B cell (primary cell): ENCODE data around the gene SSBP3. TPM values are rescaled to one million over a fixed set of nuclear protein-coding genes. Genes with fewer than 3 reads are reported as not detected.

Source experiments
- ATAC-seq: fragments of 200-7000 bp; cut with Tn5 transposase; one replicate; pipeline ENCODE4 v1.10.0; 2021; ENCODE audit warnings: low read depth, mild to moderate bottlenecking, moderate number of reproducible peaks, moderate library complexity
- CTCF ChIA-PET: fragments of 350-600 bp; sonication (Branson Sonifier 250); formaldehyde crosslinking; loops from one replicate; lab custom pipeline; 2021; ENCODE audit warnings: antibody characterized with exemption, inconsistent platforms; lab: Charles Lee
- POLR2A ChIA-PET: fragments of 350-600 bp; sonication (Branson Sonifier 250); formaldehyde crosslinking; loops from one replicate; lab custom pipeline; 2021; ENCODE audit warnings: antibody characterized with exemption; lab: Charles Lee
- DNase-seq: peaks from one replicate; pipeline ENCODE4 v3.0.0; 2013
- H2AFZ ChIP-seq: 2 replicates; pipeline ENCODE4 v1.6.1; 2012; ENCODE audit warnings: mild to moderate bottlenecking, low read depth, low read length; ENCODE audit not compliant: insufficient read depth, poor library complexity, severe bottlenecking
- H3K27ac ChIP-seq, 2 donors: 1 replicate in 1 of 2; 2 replicates in 1 of 2; pipeline ENCODE4 v1.5.1; 2012 to 2013; ENCODE audit warnings: low read length in 2 of 2, mild to moderate bottlenecking in 2 of 2, moderate library complexity in 1 of 2
- H3K27me3 ChIP-seq, 4 experiments: fragments of 200-600 bp in 1 of 4; sonication (generic) in 1 of 4; replicated peaks in 1 of 4; 1 replicate in 2 of 4; 2 replicates in 2 of 4; pipeline versions ENCODE4 v1.6.1 to v1.7.0; 2013 to 2016; ENCODE audit warnings: low read length in 3 of 4, mild to moderate bottlenecking in 2 of 4, mixed read lengths in 1 of 4, moderate library complexity in 1 of 4; ENCODE audit not compliant: insufficient read depth in 4 of 4, control insufficient read depth in 3 of 4; ENCODE audit errors: control extremely low read depth in 1 of 4
- H3K36me3 ChIP-seq, 2 experiments: replicated peaks in 1 of 2; 1 replicate in 1 of 2; 2 replicates in 1 of 2; pipeline versions ENCODE4 v1.6.1 to v1.7.1; 2013; ENCODE audit warnings: low read length in 1 of 2; ENCODE audit not compliant: insufficient read depth in 2 of 2, control insufficient read depth in 1 of 2; ENCODE audit errors: control extremely low read depth in 1 of 2, extremely low read depth in 1 of 2
- H3K4me1 ChIP-seq, 2 donors: fragments of 200-600 bp in 1 of 2; sonication (generic) in 1 of 2; 1 replicate in 1 of 2; 2 replicates in 1 of 2; pipeline versions ENCODE4 v1.5.1 to v1.6.1; 2013 to 2017; ENCODE audit warnings: low read length in 2 of 2; ENCODE audit not compliant: control insufficient read depth in 2 of 2, insufficient read depth in 2 of 2
- H3K4me2 ChIP-seq: replicated peaks from 2 replicates; pipeline ENCODE3; 2012; ENCODE audit warnings: mild to moderate bottlenecking, low read depth, low read length; ENCODE audit not compliant: poor library complexity, severe bottlenecking
- H3K4me3 ChIP-seq, 5 experiments: fragments of 200-600 bp in 1 of 5; sonication (generic) in 1 of 5; 1 replicate in 3 of 5; 2 replicates in 2 of 5; pipeline versions ENCODE4 v1.5.1 to v1.7.0; 2011 to 2016; ENCODE audit warnings: low read length in 4 of 5, mild to moderate bottlenecking in 4 of 5, low read depth in 2 of 5, control low read depth in 1 of 5, moderate library complexity in 1 of 5; ENCODE audit not compliant: insufficient read depth in 1 of 5; ENCODE audit errors: control extremely low read depth in 1 of 5, extremely low read depth in 1 of 5
- H3K79me2 ChIP-seq: fragments of 200-600 bp; sonication (generic); one replicate; pipeline ENCODE4 v1.6.0; 2016; ENCODE audit warnings: low read length; ENCODE audit not compliant: control insufficient read depth, insufficient read depth
- H3K9ac ChIP-seq: fragments of 200-600 bp; sonication (generic); 2 replicates; pipeline ENCODE4 v1.6.1; 2017; ENCODE audit warnings: mild to moderate bottlenecking, low read length, moderate library complexity
- H3K9me3 ChIP-seq, 3 donors: one replicate each; pipeline versions ENCODE4 v1.6.1 to v1.7.1; 2013; ENCODE audit warnings: low read length in 2 of 3; ENCODE audit not compliant: control insufficient read depth in 2 of 3, insufficient read depth in 1 of 3; ENCODE audit errors: control extremely low read depth in 1 of 3
- H4K20me1 ChIP-seq: 2 replicates; pipeline ENCODE4 v1.6.0; 2012; ENCODE audit warnings: mild to moderate bottlenecking, low read length; ENCODE audit not compliant: insufficient read depth, control insufficient read depth, poor library complexity, severe bottlenecking
- H3K27ac Mint-ChIP-seq: one replicate; pipeline ENCODE4 v1.8.0; 2021; ENCODE audit warnings: mixed read lengths
- H3K27me3 Mint-ChIP-seq: one replicate; pipeline ENCODE4 v1.8.0; 2021; ENCODE audit warnings: mixed read lengths
- H3K4me1 Mint-ChIP-seq: one replicate; pipeline ENCODE4 v1.8.0; 2021; ENCODE audit warnings: mixed read lengths
- H3K4me3 Mint-ChIP-seq: one replicate; pipeline ENCODE4 v1.8.0; 2021; ENCODE audit warnings: mixed read lengths
- H3K9me3 Mint-ChIP-seq: one replicate; pipeline ENCODE4 v1.8.0; 2022; ENCODE audit warnings: mixed read lengths; ENCODE audit not compliant: insufficient read depth
- EZH2 ChIP-seq: IDR thresholded peaks from 2 replicates; pipeline ENCODE4 v1.6.1; 2012; ENCODE audit warnings: borderline replicate concordance, low read depth, mild to moderate bottlenecking, moderate library complexity, low read length; ENCODE audit not compliant: insufficient read depth, poor library complexity, severe bottlenecking
- WGBS: methylation state at CpG from one replicate; pipeline ENCODE4 v1.1.5; 2013; ENCODE audit warnings: missing lambda C conversion rate; ENCODE audit not compliant: insufficient coverage; 5-methylcytosine and 5-hydroxymethylcytosine counted together
- intact Hi-C: fragments of 100-400 bp; cut with micrococcal nuclease; formaldehyde crosslinking; loops from one replicate; pipeline ENCODE4 v1.10.0; 2022
- polyA plus RNA-seq: library from polyadenylated mRNA; depleted of rRNA; stranded (reverse); fragments of >200 nt; gene quantifications from 2 replicates; pipeline ENCODE4 v1.2.3, GENCODE V29; 2012
- total RNA-seq, 2 donors: library from RNA; stranded (reverse); fragments of 120-200 nt in 1 of 2; gene quantifications; 1 replicate in 1 of 2; 2 replicates in 1 of 2; pipeline versions ENCODE4 v1.2.3 to v1.2.4, GENCODE V29; 2013 to 2022
- TF ChIP-seq, protein P1 (sequence below): fragments of 200-600 bp; IDR thresholded peaks from one replicate; pipeline ENCODE4 v1.8.0; 2022; ENCODE audit warnings: antibody characterized with exemption, mild to moderate bottlenecking

SSBP3 gene
- total and polyA plus RNA-seq, 2 donors (not counting 1 experiment from before 2014, with no cell fraction given), result 16.9 to 30.7 TPM

DNA sequence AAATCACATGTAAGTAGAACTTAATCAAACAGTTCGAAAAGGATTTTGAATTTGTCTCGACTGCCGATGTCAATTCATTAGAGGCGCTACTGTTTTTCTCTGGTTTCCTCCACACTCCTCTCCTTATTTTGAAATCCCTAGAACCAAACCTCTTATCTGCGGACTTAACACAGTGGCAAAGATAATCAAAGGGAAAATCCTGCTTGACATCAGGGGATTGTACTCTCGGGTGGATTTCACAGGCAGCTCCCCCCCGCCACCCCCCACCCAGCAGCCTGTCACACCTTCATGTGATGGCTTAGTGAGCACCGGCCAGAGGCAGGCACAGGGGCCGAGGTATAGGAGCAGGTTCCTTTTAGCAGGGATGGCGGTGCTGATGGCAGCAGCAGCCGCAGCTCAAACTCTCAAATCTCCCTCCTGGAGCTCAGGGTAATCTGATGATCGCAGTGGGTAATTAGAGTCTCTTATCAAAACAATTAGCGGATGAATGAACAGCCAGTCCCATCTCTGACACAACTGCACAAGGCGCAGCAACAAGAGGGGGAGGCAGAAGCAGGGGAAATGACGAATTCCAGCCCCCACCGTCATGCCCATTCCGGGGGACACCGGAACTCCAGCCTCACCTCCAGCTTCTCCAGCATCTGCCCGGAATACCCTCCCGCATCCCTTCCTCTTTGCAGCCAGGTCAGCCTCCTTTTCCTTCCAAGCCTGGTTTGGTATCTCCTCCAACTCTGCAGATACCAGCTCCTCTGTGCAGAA lies 80.3 kb downstream of the SSBP3 start:
- Histone ChIP-seq H3K79me2 (peaks cover 8% of the 10 kb centered on the region), H3K27ac (no peak overlapping the region), H3K36me3 (peaks cover 0 to 3% of the 10 kb centered on the region in 2 experiments), H4K20me1 (peaks cover 6% of the 10 kb centered on the region), H3K4me3 (no peak overlapping the region), H3K27me3 (no peaks in the 10 kb centered on the region), H2AFZ (no peak overlapping the region), H3K4me1 (peaks cover 0 to 9% of the 10 kb centered on the region in 2 donors), H3K4me2 (no peak overlapping the region), H3K9ac (no peak overlapping the region), H3K9me3 (no peaks in the 10 kb centered on the region)
- peaks cover 20% of the 10 kb centered on the region for H3K4me1 Mint-ChIP-seq
- no peak for ATAC-seq
- H3K27ac Mint-ChIP-seq, result no peak overlapping the region
- POLR2A ChIA-PET, result no interaction called here
- 96% methylated on average over 17 of the region's 20 CpGs for WGBS
- no peak for DNase-seq
- no peaks in the 10 kb centered on the region for H3K9me3 Mint-ChIP-seq
- CTCF ChIA-PET, result interaction anchor here (1.0 kb wide), 1 partner anchor 8 kb away, joined by 3 read pairs; no protein-coding TSS in a partner anchor
- H3K27me3 Mint-ChIP-seq, result no peaks in the 10 kb centered on the region
- TF ChIP-seq, protein P1, sequence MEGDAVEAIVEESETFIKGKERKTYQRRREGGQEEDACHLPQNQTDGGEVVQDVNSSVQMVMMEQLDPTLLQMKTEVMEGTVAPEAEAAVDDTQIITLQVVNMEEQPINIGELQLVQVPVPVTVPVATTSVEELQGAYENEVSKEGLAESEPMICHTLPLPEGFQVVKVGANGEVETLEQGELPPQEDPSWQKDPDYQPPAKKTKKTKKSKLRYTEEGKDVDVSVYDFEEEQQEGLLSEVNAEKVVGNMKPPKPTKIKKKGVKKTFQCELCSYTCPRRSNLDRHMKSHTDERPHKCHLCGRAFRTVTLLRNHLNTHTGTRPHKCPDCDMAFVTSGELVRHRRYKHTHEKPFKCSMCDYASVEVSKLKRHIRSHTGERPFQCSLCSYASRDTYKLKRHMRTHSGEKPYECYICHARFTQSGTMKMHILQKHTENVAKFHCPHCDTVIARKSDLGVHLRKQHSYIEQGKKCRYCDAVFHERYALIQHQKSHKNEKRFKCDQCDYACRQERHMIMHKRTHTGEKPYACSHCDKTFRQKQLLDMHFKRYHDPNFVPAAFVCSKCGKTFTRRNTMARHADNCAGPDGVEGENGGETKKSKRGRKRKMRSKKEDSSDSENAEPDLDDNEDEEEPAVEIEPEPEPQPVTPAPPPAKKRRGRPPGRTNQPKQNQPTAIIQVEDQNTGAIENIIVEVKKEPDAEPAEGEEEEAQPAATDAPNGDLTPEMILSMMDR, result no peak
- no peak for TF ChIP-seq EZH2
- intact Hi-C loops, result no loop called here
- no peak overlapping the region for H3K4me3 Mint-ChIP-seq

DNA sequence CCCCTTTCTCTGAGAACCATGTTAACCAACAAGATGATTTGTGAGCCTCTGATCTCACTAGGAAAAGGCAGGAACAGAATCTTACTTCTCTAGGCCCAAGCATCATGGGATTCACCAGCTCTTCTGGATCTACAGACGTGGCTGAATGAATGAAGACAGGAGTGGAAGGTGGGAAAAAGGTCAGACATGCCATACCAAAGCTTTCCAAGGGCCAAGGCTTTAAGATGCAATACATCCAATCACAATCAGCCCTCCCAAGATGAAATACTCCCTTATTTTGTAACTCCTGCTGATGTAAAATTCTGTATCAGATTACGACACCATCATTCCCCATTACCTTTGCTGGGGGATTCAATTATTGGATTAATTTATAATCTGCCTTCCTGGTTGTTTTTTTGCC lies 80.9 kb downstream of the SSBP3 start:
- no peak for DNase-seq
- no peak overlapping the region for H3K4me2 ChIP-seq
- TF ChIP-seq EZH2, result no peak
- TF ChIP-seq, protein P1, result no peak
- peaks cover 6% of the 10 kb centered on the region for H4K20me1 ChIP-seq
- ChIA-PET CTCF (interaction anchor here (1.0 kb wide), 1 partner anchor 9 kb away, joined by 3 read pairs; no protein-coding TSS in a partner anchor), POLR2A (no interaction called here)
- H3K4me3 ChIP-seq, result no peak overlapping the region
- no peak for ATAC-seq
- peaks cover 0 to 9% of the 10 kb centered on the region in 2 donors for H3K4me1 ChIP-seq
- H3K27ac ChIP-seq, result no peak overlapping the region
- H3K27me3 ChIP-seq, result no peaks in the 10 kb centered on the region
- Mint-ChIP-seq H3K27ac (no peak overlapping the region), H3K9me3 (no peaks in the 10 kb centered on the region), H3K4me3 (no peak overlapping the region), H3K4me1 (peaks cover 17% of the 10 kb centered on the region), H3K27me3 (no peaks in the 10 kb centered on the region)
- peaks cover 8% of the 10 kb centered on the region for H3K79me2 ChIP-seq
- intact Hi-C loops, result no loop called here
- no peak overlapping the region for H2AFZ ChIP-seq
- H3K36me3 ChIP-seq, result peaks cover 0 to 3% of the 10 kb centered on the region in 2 experiments
- H3K9ac ChIP-seq, result no peak overlapping the region
- 100% methylated on average over 1 of the region's 2 CpGs for WGBS
- no peaks in the 10 kb centered on the region for H3K9me3 ChIP-seq
